Upper lobe of right lung (tissue), 1 donor: Measurements from ENCODE around the gene FARP1. TPM values are rescaled to one million over a fixed set of nuclear protein-coding genes. Genes with fewer than 3 reads are reported as not detected.
A peak's percentile ranks its signal among the peaks of the same experiment; 100 is the strongest.

ENCODE experiments used
- ATAC-seq: fragments of 200-7000 bp; cut with Tn5 transposase; one replicate; pipeline ENCODE4 v1.9.1; 2020; ENCODE audit warnings: mild to moderate bottlenecking, moderate library complexity
- DNase-seq: peaks from one replicate; pipeline ENCODE4 v3.0.0-alpha.2; 2020
- H3K27ac ChIP-seq: fragments of 200-600 bp; one replicate; pipeline ENCODE4 v1.8.0; 2022
- H3K27me3 ChIP-seq: fragments of 200-600 bp; one replicate; pipeline ENCODE4 v1.8.0; 2022; ENCODE audit warnings: mild to moderate bottlenecking
- H3K36me3 ChIP-seq: fragments of 200-600 bp; one replicate; pipeline ENCODE4 v1.8.0; 2022
- H3K4me1 ChIP-seq: fragments of 200-600 bp; one replicate; pipeline ENCODE4 v1.8.0; 2022
- H3K4me3 ChIP-seq: fragments of 200-600 bp; one replicate; pipeline ENCODE4 v1.8.0; 2022; ENCODE audit warnings: mild to moderate bottlenecking
- H3K9me3 ChIP-seq: fragments of 200-600 bp; one replicate; pipeline ENCODE4 v1.8.0; 2022
- CTCF ChIP-seq: fragments of 200-600 bp; IDR thresholded peaks from one replicate; pipeline ENCODE4 v1.8.0; 2022; ENCODE audit warnings: antibody characterized with exemption
- intact Hi-C: fragments of 100-400 bp; cut with DNase I; formaldehyde crosslinking; loops from one replicate; pipeline ENCODE4 v1.11.0; 2022
- total RNA-seq: library from RNA; stranded (reverse); fragmentation: NEBNext Ultra II Directional; extraction: Animal tissue kit (Norgen Biotek cat#: 25700); gene quantifications from one replicate; pipeline ENCODE4 v1.2.1, GENCODE V29; 2021
- donor health status: DM: no; HTN: yes; CAD: no; lungs with severe emphysema.

Gene FARP1
- total RNA-seq, 1 donor from 2014 or later, result 95.9 TPM

- ATAC-seq (peak; percentile 62), DNase-seq (no peak)
- Histone ChIP-seq H3K9me3 (no peaks in the 10 kb centered on the region), H3K4me1 (peaks cover 9% of the 10 kb centered on the region), H3K36me3 (peaks cover 7% of the 10 kb centered on the region), H3K27me3 (no peaks in the 10 kb centered on the region), H3K27ac (peak overlapping the region; percentile 36), H3K4me3 (no peak overlapping the region)
- TF ChIP-seq CTCF, result no peak
- intact Hi-C loops, result no loop called here
Observed at GRCh38 chr13:98419786-98420553, 277.1 kb downstream of the FARP1 start.

GRCh38 chr13:98420554-98421175 is 277.8 kb downstream of the FARP1 start:
- Histone ChIP-seq H3K4me1 (peaks cover 6% of the 10 kb centered on the region), H3K27me3 (no peaks in the 10 kb centered on the region), H3K36me3 (peaks cover 12% of the 10 kb centered on the region), H3K9me3 (no peaks in the 10 kb centered on the region), H3K4me3 (no peak overlapping the region), H3K27ac (peak overlapping the region; percentile 36)
- no peak for ATAC-seq
- TF ChIP-seq CTCF, result no peak
- intact Hi-C loops, result no loop called here
- no peak for DNase-seq

GRCh38 chr13:98422046-98422445 is 279.2 kb downstream of the FARP1 start:
- intact Hi-C loops, result no loop called here
- Histone ChIP-seq H3K4me1 (peaks cover under 1% of the 10 kb centered on the region), H3K36me3 (peaks cover 22% of the 10 kb centered on the region), H3K4me3 (no peak overlapping the region), H3K27ac (no peak overlapping the region), H3K9me3 (no peaks in the 10 kb centered on the region), H3K27me3 (no peaks in the 10 kb centered on the region)
- no peak for TF ChIP-seq CTCF
- DNase-seq (no peak), ATAC-seq (no peak)

- no peaks in the 10 kb centered on the region for H3K9me3 ChIP-seq
- intact Hi-C loops, result no loop called here
- H3K4me1 ChIP-seq, result no peaks in the 10 kb centered on the region
- H3K27me3 ChIP-seq, result no peaks in the 10 kb centered on the region
- no peak for DNase-seq
- H3K36me3 ChIP-seq, result peaks cover 22% of the 10 kb centered on the region
- no peak overlapping the region for H3K27ac ChIP-seq
- no peak for TF ChIP-seq CTCF
- no peak overlapping the region for H3K4me3 ChIP-seq
- no peak for ATAC-seq
Observed at GRCh38 chr13:98423417-98423816, 280.5 kb downstream of the FARP1 start.

- no peak for TF ChIP-seq CTCF
- intact Hi-C loops, result no loop called here
- no peak overlapping the region for H3K27ac ChIP-seq
- H3K4me1 ChIP-seq, result no peaks in the 10 kb centered on the region
- H3K36me3 ChIP-seq, result peaks cover 22% of the 10 kb centered on the region
- no peak overlapping the region for H3K4me3 ChIP-seq
- H3K9me3 ChIP-seq, result no peaks in the 10 kb centered on the region
- no peak for DNase-seq
- H3K27me3 ChIP-seq, result no peaks in the 10 kb centered on the region
- no peak for ATAC-seq
Observed at GRCh38 chr13:98427331-98427995, 284.6 kb downstream of the FARP1 start.
